ENCODE measurements around the gene TTLL6.
"Not testable (repeated sequence)": the region's sequence is repeated elsewhere in the genome, so short reads cannot be mapped to it uniquely, and the experiment has no call there.

The TTLL6 gene

GRCh38 chr17:48722201-48722907, 94.7 kb downstream of the TTLL6 start, which contains the start of gene PRAC1:
PRAC1 (minus strand) TSS chr17:48722518; CDS start chr17:48722392, 126 bp downstream.
- no peak for DNase-seq

GRCh38 chr17:48721009-48721402, 96.0 kb downstream of the TTLL6 start:
- DNase-seq = no peak

GRCh38 chr17:48720266-48721008, 96.6 kb downstream of the TTLL6 start:
- no peak for DNase-seq

GRCh38 chr17:48719642-48720265, 97.3 kb downstream of the TTLL6 start:
- peak in 1 of 2 donors; percentile 14 for DNase-seq

- DNase-seq = no peak
These were observed 98.0 kb downstream of the TTLL6 start for GRCh38 chr17:48718761-48719641.

- DNase-seq = no peak
These were observed 98.7 kb downstream of the TTLL6 start for GRCh38 chr17:48718227-48718760.

- no peak for DNase-seq
These were observed 99.4 kb downstream of the TTLL6 start for GRCh38 chr17:48717367-48718226.

- not testable (repeated sequence) for DNase-seq
These were observed 100.5 kb downstream of the TTLL6 start for GRCh38 chr17:48716549-48716948.

- DNase-seq = no peak
These were observed 101.3 kb downstream of the TTLL6 start for GRCh38 chr17:48715496-48716399.

All from CD4-positive, alpha-beta T cell treated with Interleukin-4 for 1 hour (primary cell).